NCI-H1105 (cell line): ENCODE measurements around the gene RCOR1.
"Not testable (repeated sequence)": the region's sequence is repeated elsewhere in the genome, so short reads cannot be mapped to it uniquely, and the experiment has no call there.

Source experiments
- DNase-seq: peaks from one replicate; lab custom pipeline; 2025; lab: John Stamatoyannopoulos, UW

Gene RCOR1

DNA sequence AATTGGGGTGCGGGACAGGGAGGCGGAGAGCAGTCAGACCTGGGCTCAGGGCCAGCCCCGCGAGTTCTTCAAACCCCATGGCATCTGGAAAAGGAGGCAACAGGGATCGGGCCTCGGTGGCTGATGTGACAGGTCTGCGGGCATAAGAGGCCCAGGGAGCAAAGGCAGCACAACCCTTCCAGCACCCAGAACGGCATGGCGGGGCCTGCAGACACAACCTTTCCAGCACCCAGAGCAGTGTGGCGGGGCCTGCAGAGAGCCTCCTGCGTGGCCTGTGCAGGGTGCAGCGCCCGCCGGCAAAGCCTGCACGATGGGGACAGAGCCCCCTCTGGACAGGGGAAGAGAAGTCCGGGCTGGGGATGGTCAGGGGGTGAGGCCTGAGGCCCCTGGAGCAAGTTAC is 158.6 kb downstream of the RCOR1 start:
- DNase-seq = no peak

DNA sequence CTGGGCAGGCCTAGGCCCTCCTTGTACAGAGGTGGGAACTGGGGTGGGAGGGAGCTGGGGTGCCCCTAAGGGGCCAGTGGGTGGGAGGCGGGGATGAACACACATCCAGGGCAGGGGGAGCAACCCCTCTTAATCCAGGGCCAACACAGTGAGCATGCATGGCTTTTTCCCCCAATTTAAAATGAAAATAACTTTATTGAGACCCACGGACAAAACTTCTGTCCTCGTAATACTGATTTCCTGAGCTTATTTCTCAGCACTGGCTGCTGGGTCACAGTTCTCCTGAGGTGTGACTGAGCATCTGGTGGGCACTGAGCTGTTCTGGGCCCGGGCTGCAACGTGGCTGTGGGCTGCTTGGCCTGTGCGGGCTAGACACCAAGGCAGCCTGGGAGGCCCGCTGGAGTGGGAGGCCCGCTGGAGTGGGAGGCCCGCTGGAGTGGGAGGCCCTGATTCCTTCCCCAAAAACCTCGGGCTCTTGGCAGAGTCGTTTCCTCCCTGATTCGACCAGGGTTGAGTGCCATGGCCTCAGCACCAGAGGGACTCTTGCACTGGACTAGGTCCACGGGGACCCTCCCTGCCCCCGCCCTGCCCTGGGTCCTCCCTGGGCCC is 159.9 kb downstream of the RCOR1 start:
- DNase-seq = no peak

DNA sequence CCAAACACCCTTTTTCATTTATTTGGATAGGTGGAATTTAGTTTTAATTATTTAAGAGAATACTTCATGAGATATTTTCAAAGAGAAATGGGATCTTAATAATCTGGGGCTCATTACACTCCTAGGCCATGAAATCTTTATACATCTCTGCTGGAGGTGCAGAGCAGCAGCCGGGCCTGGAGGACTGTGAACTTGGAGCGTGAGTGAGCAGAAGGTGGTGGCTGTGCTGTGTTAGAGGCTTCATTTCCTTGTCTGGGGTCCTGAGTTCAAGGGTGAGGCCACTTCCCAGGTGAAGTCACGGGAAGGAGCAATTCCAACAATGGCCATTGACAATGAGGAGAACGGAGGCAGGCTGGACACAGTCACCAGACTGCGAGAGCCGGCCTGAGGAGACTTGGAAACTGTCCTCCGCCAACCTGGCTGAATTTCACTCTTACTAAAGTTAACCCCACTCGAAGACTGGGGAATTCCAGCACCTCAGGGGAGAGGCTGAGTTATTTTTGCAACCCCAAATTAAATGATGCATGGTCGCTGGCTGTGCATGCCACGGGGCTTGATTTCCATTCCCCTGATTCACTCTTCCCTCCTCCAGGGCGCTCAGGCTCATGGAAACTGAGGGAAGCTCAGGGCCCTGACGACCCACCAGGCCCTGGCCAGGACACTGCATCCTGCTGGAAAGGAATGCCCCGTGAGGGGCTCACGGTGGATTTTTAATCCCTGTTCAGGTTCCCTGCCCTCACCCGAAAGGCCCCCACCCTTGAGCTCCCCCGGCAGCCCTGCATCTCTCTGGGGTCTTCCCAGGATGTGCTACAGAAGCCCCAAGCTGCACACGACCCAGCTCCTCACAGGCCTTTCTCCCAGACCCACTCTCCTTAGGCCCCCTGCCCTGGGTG is 162.2 kb downstream of the RCOR1 start:
- no peak for DNase-seq

DNA sequence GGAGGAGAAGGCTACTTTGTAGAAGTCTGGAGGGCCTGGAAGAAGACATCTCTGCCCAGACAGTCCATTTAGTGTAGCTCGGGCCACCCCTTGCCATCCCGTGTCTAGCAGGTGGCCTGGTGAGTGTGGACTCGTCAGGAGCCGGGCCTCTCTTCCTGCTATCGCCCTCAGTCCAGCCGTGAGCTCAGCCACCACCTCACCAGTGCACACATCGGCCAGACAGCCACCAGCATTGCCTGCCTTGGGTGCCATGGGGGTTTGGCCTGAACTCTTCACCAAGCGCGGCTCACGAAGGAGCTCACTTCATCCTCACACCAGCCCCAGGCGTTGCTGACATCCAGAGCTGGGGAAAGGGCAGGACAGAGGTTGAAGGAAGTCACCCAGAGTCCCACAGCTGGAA is 165.2 kb downstream of the RCOR1 start:
- no peak for DNase-seq

DNA sequence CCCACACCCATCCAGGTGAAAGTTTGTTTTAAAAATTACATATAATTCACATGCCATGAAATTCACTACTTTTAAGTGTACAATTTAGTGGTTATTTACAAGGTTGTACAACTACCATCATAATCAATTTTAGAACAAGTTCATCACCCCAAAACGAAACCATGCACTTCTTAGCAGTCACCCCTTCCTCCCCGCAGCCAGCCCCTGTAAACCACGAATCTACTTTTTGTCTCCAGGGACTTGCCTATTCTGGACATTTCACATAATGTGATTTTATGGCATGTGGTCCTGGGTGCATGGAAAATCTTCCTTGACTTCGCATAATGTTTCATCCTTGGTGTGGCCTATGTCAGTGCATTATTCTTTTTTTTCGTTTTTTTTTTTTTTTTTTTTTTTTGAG is 165.6 kb downstream of the RCOR1 start:
- DNase-seq = no peak

DNA sequence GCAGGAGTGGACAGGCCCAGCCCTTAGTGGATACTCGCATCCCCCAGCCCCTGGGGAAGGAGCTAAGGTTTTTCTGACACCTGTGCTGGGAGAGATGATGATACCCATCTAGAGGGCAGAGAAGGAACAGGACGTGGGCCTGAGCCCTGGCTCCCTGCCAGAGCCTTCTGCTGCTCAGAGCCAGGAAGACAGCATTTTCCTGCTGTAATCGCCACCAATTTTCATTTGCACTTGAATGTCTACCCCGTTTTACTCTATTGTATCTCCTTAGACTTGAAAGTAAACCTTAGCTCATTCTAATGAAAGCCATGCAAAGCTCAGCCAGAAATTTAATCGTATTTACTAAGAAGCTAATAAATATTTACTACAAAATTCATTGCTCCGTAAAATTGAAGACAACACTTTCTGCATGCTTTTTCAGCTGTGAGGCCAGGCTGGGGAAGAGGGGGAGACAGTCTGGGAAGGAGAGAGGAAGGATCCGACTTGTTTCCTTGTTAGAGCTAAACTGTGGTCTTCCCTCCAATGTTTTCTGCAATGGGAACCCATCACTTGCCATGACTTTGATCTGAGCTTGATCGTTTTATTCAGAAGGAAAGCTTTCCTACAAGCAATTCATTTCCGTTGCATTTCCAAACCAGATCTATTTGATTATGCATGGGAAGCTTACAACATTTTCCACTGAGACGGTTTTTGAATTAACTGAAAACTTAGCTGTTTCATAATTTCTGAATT is 167.2 kb downstream of the RCOR1 start:
- DNase-seq = no peak

DNA sequence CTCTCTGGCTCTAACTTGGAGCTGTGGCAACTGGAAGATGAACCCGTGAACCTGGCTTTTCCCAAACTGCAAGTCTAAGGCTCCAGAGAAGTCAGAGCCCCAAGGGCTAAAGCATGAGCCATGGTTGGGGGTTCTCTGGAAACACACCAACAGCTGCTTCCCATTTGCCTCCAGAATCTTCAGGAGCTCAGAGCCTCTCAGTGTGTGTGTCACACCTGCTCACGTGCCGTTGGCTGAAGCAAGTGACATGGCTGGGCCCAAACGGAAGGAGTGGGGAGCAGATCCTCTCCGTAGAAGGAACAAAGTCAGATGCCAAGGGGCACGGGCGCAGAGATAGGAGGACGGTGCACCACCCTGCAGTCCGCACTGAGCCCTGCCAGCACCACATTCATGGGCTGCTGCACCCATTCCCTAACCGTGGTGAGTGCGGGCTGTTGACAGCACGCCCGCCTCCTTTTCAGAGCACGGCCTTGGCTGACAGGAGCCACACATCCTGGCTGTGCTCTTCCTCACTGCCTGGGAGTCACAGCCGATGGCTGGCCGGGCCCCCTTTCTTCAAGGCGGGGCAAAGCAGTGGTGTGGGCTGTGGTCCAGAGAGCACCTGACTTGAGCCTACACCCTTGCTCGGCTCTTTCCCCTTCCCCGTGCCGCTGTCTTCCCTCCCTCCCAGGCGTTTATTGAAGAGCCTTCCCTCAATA is 168.2 kb downstream of the RCOR1 start:
- DNase-seq = no peak

DNA sequence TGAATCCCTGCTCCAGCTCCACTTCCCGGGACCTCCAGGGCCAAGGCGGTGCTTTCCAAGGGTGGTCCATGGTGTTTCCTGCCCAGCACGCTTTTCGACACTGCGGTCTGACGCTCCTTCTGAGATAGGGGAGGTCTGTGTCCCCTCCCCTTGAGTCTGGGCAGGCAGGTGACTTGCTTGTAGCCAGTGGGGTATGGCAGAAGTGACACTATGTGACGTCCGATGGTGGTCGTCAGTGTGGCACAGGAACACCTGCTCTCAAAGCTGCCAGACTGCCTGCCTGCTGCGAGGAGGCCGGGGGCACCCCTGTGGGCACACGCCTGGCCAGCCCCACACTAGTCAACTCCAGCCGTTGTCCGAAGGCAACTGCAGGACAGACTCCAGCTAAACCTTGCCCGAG is 168.8 kb downstream of the RCOR1 start:
- no peak for DNase-seq

DNA sequence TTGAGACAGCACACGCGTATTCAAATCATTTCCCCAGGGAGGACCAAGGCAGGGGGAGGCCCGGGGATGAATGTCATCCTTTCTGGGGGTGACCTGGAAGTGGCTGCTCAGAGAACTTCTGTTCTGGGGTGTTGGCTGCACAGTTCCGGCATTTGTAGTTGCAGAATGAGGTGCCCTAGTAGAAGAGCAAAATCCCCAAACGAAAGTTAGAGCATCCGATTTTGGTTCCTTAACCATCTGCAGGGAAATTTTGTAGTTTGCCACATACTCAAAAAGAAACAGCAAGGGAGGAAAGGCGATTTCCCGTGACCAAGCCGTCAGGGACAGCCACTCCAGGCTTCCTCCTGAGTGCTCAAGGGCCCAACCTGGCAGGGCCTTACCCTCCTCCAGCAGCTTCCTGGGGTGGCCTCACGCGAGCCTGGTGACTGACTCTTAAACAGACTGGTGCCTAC is 171.8 kb downstream of the RCOR1 start:
- DNase-seq = no peak

DNA sequence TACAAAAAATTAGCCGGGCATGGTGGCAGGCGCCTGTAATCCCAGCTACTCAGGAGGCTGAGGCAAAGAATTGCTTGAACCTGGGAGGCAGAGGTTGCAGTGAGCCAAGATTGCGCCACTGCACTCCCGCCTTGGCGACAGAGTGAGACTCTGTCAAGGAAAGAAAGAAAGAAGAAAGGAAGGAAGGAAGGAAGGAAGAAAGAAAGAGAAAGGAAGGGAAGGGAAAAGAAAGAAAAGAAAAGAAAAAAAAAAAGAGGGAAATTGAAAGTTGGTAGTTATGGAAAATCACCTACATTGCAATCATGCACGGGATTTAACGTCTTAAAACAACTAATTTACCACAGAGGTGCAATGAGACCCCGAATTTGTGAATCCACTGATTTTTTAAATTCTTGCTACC is 173.3 kb downstream of the RCOR1 start:
- not testable (repeated sequence) for DNase-seq

DNA sequence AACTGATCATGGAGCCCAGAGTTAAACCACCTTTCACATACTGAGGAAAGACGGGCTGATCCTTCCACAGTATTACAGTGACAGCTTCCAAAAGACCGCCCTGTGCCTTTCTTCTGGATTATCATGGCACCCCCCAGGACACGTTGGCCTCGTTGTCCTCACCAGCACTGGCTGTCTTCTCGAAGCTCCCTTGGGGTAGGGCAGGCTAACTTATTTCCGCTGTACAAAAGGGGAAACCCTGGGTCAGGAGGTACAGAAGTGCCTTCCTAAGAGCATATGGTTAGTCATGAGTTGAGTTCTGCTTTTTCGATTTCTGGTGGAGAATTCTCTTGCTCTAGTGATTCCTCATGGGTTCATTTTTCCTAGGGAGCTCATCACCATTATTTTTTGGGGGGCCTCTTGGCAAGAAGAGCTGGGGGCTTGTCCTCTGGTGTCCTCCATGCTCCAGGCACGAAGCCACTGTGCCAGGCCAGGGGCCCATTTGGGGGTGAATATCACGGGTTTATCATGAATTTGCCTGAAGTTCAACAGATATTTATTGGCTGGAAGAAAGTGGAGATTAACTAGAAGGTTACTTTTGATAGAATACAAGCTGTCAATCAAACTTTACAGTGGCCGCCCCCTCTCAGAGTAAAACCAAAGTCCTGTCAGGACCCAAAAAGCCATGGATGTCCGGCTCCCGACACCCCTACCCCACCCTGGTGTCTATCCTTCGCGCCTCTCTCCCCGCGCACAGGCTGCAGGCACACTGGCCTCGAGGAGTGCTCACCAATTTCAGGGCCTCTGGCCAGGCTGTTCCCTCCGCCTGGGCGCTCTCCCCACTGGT is 176.0 kb downstream of the RCOR1 start:
- DNase-seq = no peak

DNA sequence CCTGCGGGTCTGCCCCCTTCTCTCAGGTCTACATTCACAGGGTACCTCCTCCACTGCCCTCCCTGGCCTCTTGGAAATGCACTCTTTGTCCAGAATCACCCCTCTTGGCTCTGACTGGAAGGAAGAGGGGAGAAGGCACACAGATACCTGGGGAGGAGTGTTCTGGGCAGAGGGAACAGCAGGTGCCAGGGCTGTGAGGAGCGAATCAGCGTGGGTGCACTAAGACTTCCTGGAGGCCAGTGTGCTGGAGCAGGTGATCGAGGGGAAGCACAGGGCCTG is 176.5 kb downstream of the RCOR1 start:
- no peak for DNase-seq

DNA sequence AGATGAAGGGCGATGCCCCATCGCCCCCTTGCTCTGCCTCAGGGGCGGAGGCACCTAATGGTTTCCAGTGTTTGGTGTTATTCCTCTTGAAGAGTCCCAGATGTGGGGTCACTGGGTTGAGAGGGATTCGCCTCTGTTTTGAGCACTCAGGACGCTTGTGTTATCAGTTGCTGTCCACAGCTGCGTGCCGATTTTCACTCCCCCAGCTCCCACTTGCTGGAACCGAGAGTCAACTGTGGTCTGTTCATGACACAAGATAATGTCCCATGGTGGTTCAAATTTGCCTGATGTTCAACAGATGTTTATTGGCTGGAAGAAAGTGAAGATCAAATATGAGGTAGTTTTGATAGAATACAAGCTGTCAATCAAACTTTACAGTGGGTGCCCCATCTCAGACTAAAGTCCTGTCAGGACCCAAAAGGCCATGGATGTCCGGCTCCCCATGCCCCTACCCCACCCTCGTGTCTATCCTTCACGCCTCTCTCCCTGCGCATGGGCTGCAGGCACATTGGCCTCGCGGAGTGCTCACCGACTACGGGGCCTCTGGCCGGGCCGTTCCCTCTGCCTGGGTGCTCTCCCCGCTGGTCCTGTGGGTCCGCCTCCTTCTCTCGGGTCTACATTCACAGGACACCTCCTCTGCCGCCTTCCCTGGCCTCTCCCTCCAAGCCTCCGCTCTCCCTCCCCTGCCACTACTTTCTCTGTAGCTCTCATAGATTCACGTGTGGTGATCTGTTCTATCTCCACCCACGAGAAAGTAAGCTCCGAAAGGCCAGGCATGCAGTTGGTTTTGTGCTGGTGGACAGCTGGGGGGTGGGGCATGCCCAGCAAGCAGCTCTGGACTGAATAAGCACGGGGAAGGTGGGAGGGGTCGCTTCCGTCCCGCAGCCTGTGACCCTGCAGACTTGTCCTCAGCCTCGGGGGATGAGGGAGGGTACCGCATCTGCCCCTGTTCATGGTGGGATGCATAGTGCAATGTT is 178.0 kb downstream of the RCOR1 start:
- no peak for DNase-seq

DNA sequence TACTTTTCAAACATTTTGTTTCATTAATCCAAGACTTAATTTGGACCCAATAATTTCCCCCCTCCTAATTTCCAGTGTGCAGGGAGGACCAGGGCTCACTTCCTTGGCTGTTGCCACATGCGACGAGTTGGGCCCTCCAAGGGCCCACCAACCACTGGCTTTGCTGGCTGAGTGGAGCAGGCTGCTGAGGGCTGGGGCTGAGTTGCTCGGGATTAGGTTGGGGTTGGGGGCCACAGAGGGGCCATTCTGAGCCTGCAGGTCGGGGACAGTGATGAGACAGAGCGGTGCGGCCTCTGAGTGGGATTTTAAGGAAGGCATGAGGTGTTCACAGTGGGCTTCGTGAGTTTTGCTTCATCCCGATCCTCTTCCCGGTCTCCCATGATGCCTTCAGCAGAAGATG is 178.7 kb downstream of the RCOR1 start:
- no peak for DNase-seq

DNA sequence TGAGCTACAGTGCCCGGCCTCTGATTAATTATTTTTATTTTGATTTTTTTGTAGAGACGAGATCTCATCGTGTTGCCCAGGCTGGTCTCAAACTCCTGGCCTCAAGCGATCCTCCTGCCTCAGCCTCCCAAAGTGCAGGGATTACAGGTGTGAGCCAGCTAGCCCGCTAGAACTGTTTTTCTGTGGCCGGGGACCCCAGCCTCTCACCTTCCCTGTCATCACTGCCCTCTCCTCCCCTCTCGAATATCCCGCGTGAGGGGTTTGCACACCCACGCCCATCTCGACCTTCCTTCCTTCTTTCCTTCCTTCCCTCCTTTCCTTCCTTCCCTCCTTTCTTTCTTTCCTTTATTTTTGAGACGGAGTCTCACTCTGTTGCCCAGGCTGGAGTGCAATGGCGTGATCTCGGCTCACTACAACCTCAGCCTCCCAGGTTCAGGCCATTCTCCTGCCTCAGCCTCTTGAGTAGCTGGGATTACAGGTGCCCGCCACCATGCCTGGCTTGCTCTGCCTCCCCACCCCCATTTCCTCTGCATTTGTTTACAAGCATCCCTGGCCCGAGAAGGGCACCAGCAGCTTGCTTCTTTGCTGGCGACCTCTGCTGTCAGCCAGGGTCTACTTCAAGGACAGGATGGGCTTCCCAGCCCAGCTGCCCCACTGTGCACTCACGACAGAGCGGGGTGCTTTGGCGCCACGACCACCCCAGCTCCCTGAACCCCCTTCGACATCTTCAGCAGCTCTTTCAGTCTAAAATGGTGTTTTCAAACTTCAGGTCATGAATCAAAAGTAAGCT is 180.5 kb downstream of the RCOR1 start:
- no peak for DNase-seq

DNA sequence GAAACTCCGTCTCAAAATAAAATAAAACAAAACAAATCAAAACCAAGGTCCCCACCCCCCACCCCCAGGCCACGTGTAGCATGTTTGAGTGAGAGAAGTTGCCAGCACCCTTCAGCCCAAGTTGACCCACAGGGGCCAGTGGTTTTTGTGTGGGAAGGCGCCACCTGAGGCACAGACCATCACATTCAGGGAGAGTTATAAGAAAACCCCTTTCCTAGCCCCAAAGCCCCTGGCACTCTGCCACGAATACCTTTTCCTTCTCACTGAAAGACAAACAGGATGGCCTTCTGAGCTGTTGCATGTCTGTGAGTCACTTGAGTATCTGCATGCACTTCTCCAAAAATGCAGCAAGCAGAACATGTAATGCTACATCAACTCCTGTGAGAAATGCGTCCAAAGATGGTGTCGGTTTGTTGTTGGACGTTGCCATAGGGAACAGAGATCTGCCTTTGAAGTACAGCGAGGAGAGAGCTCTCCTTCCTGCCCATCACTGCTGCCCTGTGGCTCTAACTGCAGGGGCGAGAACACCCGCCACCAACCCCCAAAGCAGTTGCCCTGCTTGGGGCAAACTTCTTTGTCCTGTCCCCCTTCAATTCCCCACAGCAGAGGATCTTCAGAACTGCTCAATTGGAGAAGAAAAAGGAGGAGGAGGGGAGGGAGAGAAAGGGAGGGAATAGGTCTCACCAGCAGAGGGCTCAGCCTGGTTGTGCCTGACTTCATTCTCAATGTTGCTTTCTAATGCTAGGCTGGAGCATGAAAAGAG is 182.1 kb downstream of the RCOR1 start:
- DNase-seq = peak; percentile 23

DNA sequence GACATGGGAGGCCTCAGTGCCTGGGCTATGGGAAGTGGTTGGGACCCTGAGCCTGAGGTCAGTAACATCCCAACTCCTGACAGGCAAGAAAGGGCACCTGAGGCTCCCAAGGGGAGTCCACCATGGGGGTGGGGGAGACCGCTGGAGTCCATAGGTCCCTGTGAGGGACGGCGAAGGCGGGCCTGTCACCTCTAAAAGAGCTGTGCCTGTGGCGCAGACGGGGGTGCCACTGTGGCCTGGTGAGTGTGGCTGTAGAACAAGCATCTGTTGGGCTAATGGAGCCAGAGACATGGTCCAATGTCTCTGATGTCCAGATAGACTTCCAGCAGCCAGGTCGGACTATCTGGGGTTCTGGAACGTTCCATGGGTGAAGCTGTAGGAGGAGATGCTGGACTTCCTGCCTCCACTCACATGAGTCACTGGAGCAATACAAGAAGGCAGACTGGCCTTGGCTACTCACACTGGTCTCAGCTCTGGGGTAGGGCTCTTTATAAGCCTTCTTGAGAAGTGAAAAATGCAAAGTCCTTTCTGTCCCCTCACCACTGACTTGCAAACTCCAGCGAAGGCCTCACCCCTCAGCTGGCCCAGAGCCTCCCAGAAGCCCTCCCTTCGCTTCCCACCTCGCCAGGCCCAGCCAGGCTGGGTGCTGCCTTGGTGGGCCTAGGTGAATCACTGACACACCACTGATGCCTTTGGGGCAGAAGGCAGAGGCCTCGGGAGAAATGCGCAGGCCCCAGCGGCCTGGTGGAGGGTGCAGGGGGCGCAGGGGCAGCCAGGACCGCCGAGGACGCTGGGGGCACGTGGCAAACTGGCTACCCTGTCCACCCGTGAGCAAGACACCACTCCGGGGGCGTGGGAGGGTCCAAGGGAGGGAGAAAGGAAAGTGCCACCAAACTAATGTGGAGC is 183.7 kb downstream of the RCOR1 start:
- no peak for DNase-seq
